SU-DHL-6 (cell line): Measurements from ENCODE around the gene PDE4D.

ENCODE experiments used
- H2AFZ ChIP-seq: fragments of 200-600 bp; sonication (generic); 2 replicates; pipeline ENCODE4 v1.6.1; 2014; ENCODE audit warnings: low read depth, mild to moderate bottlenecking, moderate library complexity, mixed read lengths, antibody characterized with exemption, low read length; ENCODE audit not compliant: severe bottlenecking
- H3F3A ChIP-seq: fragments of 200-600 bp; shearing (Covaris generic); 2 replicates; pipeline ENCODE4 v1.6.0; 2016; ENCODE audit warnings: antibody characterized with exemption, mild to moderate bottlenecking; ENCODE audit not compliant: insufficient read depth
- H3K27ac ChIP-seq: fragments of 200-600 bp; sonication (generic); 2 replicates; pipeline ENCODE4 v1.5.1; 2016; ENCODE audit warnings: low read depth, mild to moderate bottlenecking, low read length, moderate library complexity, mixed read lengths
- H3K27me3 ChIP-seq: fragments of 200-600 bp; sonication (generic), shearing (Covaris generic); 2 replicates; pipeline ENCODE4 v1.6.0; 2014; ENCODE audit warnings: mild to moderate bottlenecking, low read length
- H3K36me3 ChIP-seq: fragments of 200-600 bp; sonication (generic); 2 replicates; pipeline ENCODE4 v1.6.1; 2014; ENCODE audit warnings: mild to moderate bottlenecking, low read length, mixed read lengths
- H3K4me2 ChIP-seq: fragments of 300-600, 200-600 bp; shearing (Covaris generic), sonication (generic); 2 replicates; pipeline ENCODE4 v1.6.0; 2014; ENCODE audit warnings: low read length, low read depth, mild to moderate bottlenecking; ENCODE audit not compliant: poor library complexity, severe bottlenecking
- H3K4me3 ChIP-seq: fragments of 200-600 bp; sonication (generic); 2 replicates; pipeline ENCODE4 v1.5.1; 2014; ENCODE audit warnings: antibody characterized with exemption, low read length, mild to moderate bottlenecking, mixed read lengths; ENCODE audit not compliant: insufficient read depth, poor library complexity, severe bottlenecking
- H3K79me2 ChIP-seq: fragments of 200-600 bp; sonication (generic); 2 replicates; pipeline ENCODE4 v1.6.1; 2014; ENCODE audit warnings: mild to moderate bottlenecking, low read length, moderate library complexity; ENCODE audit not compliant: insufficient read depth
- H3K9ac ChIP-seq: fragments of 200-600 bp; sonication (generic); 2 replicates; pipeline ENCODE4 v1.7.0; 2014; ENCODE audit warnings: mild to moderate bottlenecking, low read length
- H3K9me2 ChIP-seq: fragments of 200-600 bp; sonication (generic); replicated peaks from 2 replicates; pipeline ENCODE4 v1.6.1; 2014; ENCODE audit warnings: low read length; ENCODE audit not compliant: insufficient read depth
- H3K9me3 ChIP-seq: fragments of 200-600 bp; sonication (generic); 2 replicates; pipeline ENCODE4 v1.6.1; 2014; ENCODE audit warnings: low read length, mixed read lengths; ENCODE audit not compliant: insufficient read depth
- H4K20me1 ChIP-seq: fragments of 200-600 bp; sonication (generic); 2 replicates; pipeline ENCODE4 v1.6.1; 2014; ENCODE audit warnings: low read depth, mild to moderate bottlenecking, antibody characterized with exemption, low read length, moderate library complexity, mixed read lengths
- CTCF ChIP-seq: fragments of 200-600 bp; sonication (generic); IDR thresholded peaks from one replicate; pipeline ENCODE4 v1.5.1; 2017; ENCODE audit warnings: antibody characterized with exemption, mild to moderate bottlenecking, low read length, moderate library complexity; ENCODE audit not compliant: insufficient read depth, poor library complexity, severe bottlenecking
- EZH2phosphoT487 ChIP-seq: fragments of 200-600 bp; sonication (generic), shearing (Covaris generic); conservative IDR thresholded peaks from 2 replicates; pipeline ENCODE4 v1.6.1; 2018; ENCODE audit warnings: mild to moderate bottlenecking, antibody characterized with exemption, low read length, moderate library complexity, mixed read lengths

Gene PDE4D

GRCh38 chr5:59246882-59247281 lies 646.6 kb downstream of the PDE4D start:
- no peak overlapping the region for H3K27ac ChIP-seq
- no peaks in the 10 kb centered on the region for H4K20me1 ChIP-seq
- H3K9me3 ChIP-seq: no peaks in the 10 kb centered on the region
- H3K27me3 ChIP-seq: no peaks in the 10 kb centered on the region
- H3F3A ChIP-seq: no peaks in the 10 kb centered on the region
- no peak for TF ChIP-seq EZH2phosphoT487
- TF ChIP-seq CTCF: no peak
- no peak overlapping the region for H2AFZ ChIP-seq
- H3K9ac ChIP-seq: no peak overlapping the region
- no peak overlapping the region for H3K4me3 ChIP-seq
- H3K36me3 ChIP-seq: no peaks in the 10 kb centered on the region
- H3K9me2 ChIP-seq: no peaks in the 10 kb centered on the region
- no peak overlapping the region for H3K4me2 ChIP-seq
- H3K79me2 ChIP-seq: no peaks in the 10 kb centered on the region

- Histone ChIP-seq H4K20me1 (no peaks in the 10 kb centered on the region), H3K27ac (no peak overlapping the region), H2AFZ (no peak overlapping the region), H3K4me3 (no peak overlapping the region), H3F3A (no peaks in the 10 kb centered on the region), H3K27me3 (no peaks in the 10 kb centered on the region), H3K9me3 (no peaks in the 10 kb centered on the region), H3K9ac (no peak overlapping the region), H3K9me2 (no peaks in the 10 kb centered on the region), H3K36me3 (no peaks in the 10 kb centered on the region), H3K4me2 (no peak overlapping the region), H3K79me2 (no peaks in the 10 kb centered on the region)
- no peak for TF ChIP-seq CTCF
Measured at GRCh38 chr5:59246145-59246869, 647.2 kb downstream of the PDE4D start.

- Histone ChIP-seq H2AFZ (no peak overlapping the region), H3K36me3 (no peaks in the 10 kb centered on the region), H3F3A (no peaks in the 10 kb centered on the region), H3K9ac (no peak overlapping the region), H3K27me3 (no peaks in the 10 kb centered on the region), H4K20me1 (no peaks in the 10 kb centered on the region), H3K79me2 (no peaks in the 10 kb centered on the region), H3K9me3 (no peaks in the 10 kb centered on the region), H3K27ac (no peak overlapping the region), H3K9me2 (no peaks in the 10 kb centered on the region), H3K4me3 (no peak overlapping the region), H3K4me2 (no peak overlapping the region)
- TF ChIP-seq CTCF (no peak), EZH2phosphoT487 (no peak)
Measured at GRCh38 chr5:59245198-59245597, 648.3 kb downstream of the PDE4D start.
